ENCODE measurements around the gene RFLNA.

DNA sequence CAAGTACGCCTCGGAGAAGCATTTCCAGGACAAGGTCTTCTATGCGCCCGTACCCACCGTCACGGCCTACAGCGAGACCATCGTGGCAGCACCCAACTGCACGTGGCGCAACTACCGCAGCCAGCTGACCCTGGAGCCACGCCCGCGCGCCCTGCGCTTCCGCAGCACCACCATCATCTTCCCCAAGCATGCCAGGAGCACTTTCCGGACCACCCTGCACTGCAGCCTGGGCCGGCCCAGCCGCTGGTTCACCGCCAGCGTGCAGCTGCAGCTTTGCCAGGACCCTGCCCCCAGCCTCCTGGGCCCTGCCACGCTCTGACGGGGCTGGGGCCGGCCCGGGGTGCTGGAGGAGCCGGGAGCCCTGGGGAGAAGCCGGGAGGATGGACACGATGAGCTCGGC lies 19.3 kb downstream of the RFLNA start:
- no peak for TF ChIP-seq CTCF (optimal IDR thresholded peaks at IDR 0.05 in 1 of 3, IDR thresholded peaks at IDR 0.05 in 1 of 3, conservative IDR thresholded peaks at IDR 0.05 in 1 of 3; ENCODE audit: extremely low read depth in 1 of 3, insufficient read depth in 2 of 3, low read length in 3 of 3)
- TF ChIP-seq EZH2 (IDR thresholded peaks at IDR 0.05; ENCODE audit: low read length) = no peak
